IMR-90 (cell line): ENCODE data around the gene SARDH. TPM values are rescaled to one million over a fixed set of nuclear protein-coding genes. Genes with fewer than 3 reads are reported as not detected.

Source experiments
- ATAC-seq: fragments of 200-7000 bp; cut with Tn5 transposase; 2 replicates; pipeline ENCODE4 v1.9.1; 2020; ENCODE audit warnings: low read depth, mild to moderate bottlenecking, moderate library complexity
- BruUV-seq: library from RNA; stranded (reverse); fragments of 400-500 nt; replicated peaks from 2 replicates; lab custom pipeline; 2021; lab: Mats Ljungman, UMichigan
- CTCF ChIA-PET: fragments of 300-600 bp; formaldehyde crosslinking; extraction: SDS; loops from one replicate; lab custom pipeline; 2021; ENCODE audit warnings: antibody characterized with exemption; lab: Yijun Ruan, JAX
- POLR2A ChIA-PET: fragments of 300-600 bp; sonication (Branson Sonifier 250); formaldehyde crosslinking; loops from one replicate; lab custom pipeline; 2022; ENCODE audit warnings: antibody characterized with exemption; ENCODE audit not compliant: unreplicated experiment; lab: Charles Lee
- DNase-seq: peaks from one replicate; pipeline ENCODE4 v3.0.0; 2013
- H2AFZ ChIP-seq: replicated peaks from 2 replicates; pipeline ENCODE3; 2013; ENCODE audit warnings: low read length, mild to moderate bottlenecking; ENCODE audit not compliant: poor library complexity
- H2AK5ac ChIP-seq: 2 replicates; pipeline ENCODE4 v1.6.1; 2013; ENCODE audit warnings: low read depth, low read length, inconsistent platforms
- H2AK9ac ChIP-seq: replicated peaks from 2 replicates; pipeline ENCODE3; 2013; ENCODE audit warnings: mild to moderate bottlenecking, low read depth, low read length, moderate library complexity; ENCODE audit not compliant: poor library complexity
- H2BK120ac ChIP-seq: 2 replicates; pipeline ENCODE4 v1.6.1; 2013; ENCODE audit warnings: low read depth, low read length, inconsistent platforms
- H2BK15ac ChIP-seq: 3 replicates; pipeline ENCODE4 v1.6.1; 2013; ENCODE audit warnings: low read depth, low read length, inconsistent platforms
- H2BK20ac ChIP-seq: 2 replicates; pipeline ENCODE4 v1.6.1; 2013; ENCODE audit warnings: low read depth, mild to moderate bottlenecking, inconsistent platforms, low read length, moderate library complexity
- H2BK5ac ChIP-seq: 2 replicates; pipeline ENCODE4 v1.6.1; 2013; ENCODE audit warnings: mild to moderate bottlenecking, low read depth, low read length, inconsistent platforms; ENCODE audit not compliant: poor library complexity, severe bottlenecking
- H3K14ac ChIP-seq: replicated peaks from 2 replicates; pipeline ENCODE4 v1.6.1; 2013; ENCODE audit warnings: low read depth, low read length, inconsistent platforms
- H3K18ac ChIP-seq: 2 replicates; pipeline ENCODE4 v1.6.1; 2013; ENCODE audit warnings: low read depth, low read length, control low read depth
- H3K23ac ChIP-seq: 2 replicates; pipeline ENCODE4 v1.6.1; 2013; ENCODE audit warnings: low read depth, low read length, inconsistent platforms
- H3K27ac ChIP-seq: 2 replicates; pipeline ENCODE4 v1.5.1; 2013; ENCODE audit warnings: mild to moderate bottlenecking, control low read depth, low read length; ENCODE audit not compliant: insufficient read depth
- H3K27me3 ChIP-seq: 2 replicates; pipeline ENCODE4 v1.6.1; 2013; ENCODE audit warnings: low read length; ENCODE audit not compliant: control insufficient read depth, insufficient read depth
- H3K36me3 ChIP-seq: 2 replicates; pipeline ENCODE4 v1.6.1; 2013; ENCODE audit warnings: low read length, mixed read lengths; ENCODE audit not compliant: control insufficient read depth, insufficient read depth
- H3K4ac ChIP-seq: 2 replicates; pipeline ENCODE4 v1.6.1; 2013; ENCODE audit warnings: low read depth, low read length, inconsistent platforms
- H3K4me1 ChIP-seq: 2 replicates; pipeline ENCODE4 v1.6.1; 2013; ENCODE audit warnings: low read length, mixed read lengths; ENCODE audit not compliant: control insufficient read depth, insufficient read depth
- H3K4me2 ChIP-seq: 2 replicates; pipeline ENCODE4 v1.6.1; 2013; ENCODE audit warnings: low read depth, mild to moderate bottlenecking, control low read depth, low read length, moderate library complexity
- H3K4me3 ChIP-seq: 2 replicates; pipeline ENCODE4 v1.5.1; 2013; ENCODE audit warnings: low read depth, mild to moderate bottlenecking, control low read depth, low read length, moderate library complexity; ENCODE audit not compliant: insufficient read depth
- H3K56ac ChIP-seq: 2 replicates; pipeline ENCODE4 v1.6.1; 2013; ENCODE audit warnings: low read length, inconsistent platforms; ENCODE audit not compliant: insufficient read depth; ENCODE audit errors: extremely low read depth
- H3K79me1 ChIP-seq, 2 experiments: 2 replicates each; pipeline ENCODE4 v1.6.1; 2013; ENCODE audit warnings: low read length in 2 of 2, inconsistent platforms in 1 of 2, low read depth in 1 of 2
- H3K9ac ChIP-seq: 2 replicates; pipeline ENCODE4 v1.6.1; 2013; ENCODE audit warnings: low read depth, low read length, control low read depth
- H3K9me1 ChIP-seq: 2 replicates; pipeline ENCODE4 v1.6.1; 2013; ENCODE audit warnings: low read length, inconsistent platforms; ENCODE audit not compliant: insufficient read depth
- H3K9me3 ChIP-seq: 2 replicates; pipeline ENCODE4 v1.6.1; 2013; ENCODE audit warnings: low read length; ENCODE audit not compliant: control insufficient read depth, insufficient read depth
- H4K20me1 ChIP-seq: 2 replicates; pipeline ENCODE4 v1.6.1; 2013; ENCODE audit warnings: low read length, inconsistent platforms; ENCODE audit not compliant: insufficient read depth
- H4K5ac ChIP-seq: 2 replicates; pipeline ENCODE4 v1.6.1; 2013; ENCODE audit warnings: mild to moderate bottlenecking, low read depth, low read length, control low read depth
- H4K8ac ChIP-seq, 2 experiments: 2 replicates each; pipeline ENCODE4 v1.6.1; 2013; ENCODE audit warnings: low read depth in 2 of 2, low read length in 2 of 2, control low read depth in 1 of 2, inconsistent platforms in 1 of 2
- H4K91ac ChIP-seq: 2 replicates; pipeline ENCODE4 v1.6.1; 2013; ENCODE audit warnings: low read depth, low read length, inconsistent platforms; ENCODE audit not compliant: insufficient read depth
- CEBPB ChIP-seq: IDR thresholded peaks from 2 replicates; pipeline ENCODE4 v1.6.1; 2012; ENCODE audit warnings: low read depth, low read length, improper control_type of control experiment
- CHD1 ChIP-seq: IDR thresholded peaks from 2 replicates; pipeline ENCODE4 v1.6.1; 2012; ENCODE audit warnings: low read depth, low read length, improper control_type of control experiment
- POLR2A ChIP-seq: IDR thresholded peaks from 2 replicates; pipeline ENCODE4 v1.6.1; 2012; ENCODE audit warnings: mild to moderate bottlenecking, low read depth, low read length
- SMC3 ChIP-seq: fragments of 150-350 bp; IDR thresholded peaks from 2 replicates; pipeline ENCODE4 v1.6.1; 2016; ENCODE audit warnings: low read depth, mild to moderate bottlenecking, antibody characterized with exemption, low read length, moderate library complexity
- WGBS, 2 experiments: methylation state at CpG; one replicate each; pipeline versions ENCODE4 v1.1.5 to v1.1.7; 2013; ENCODE audit warnings: missing lambda C conversion rate in 2 of 2; ENCODE audit not compliant: insufficient read length in 1 of 2; ENCODE audit errors: extremely low coverage in 2 of 2; 5-methylcytosine and 5-hydroxymethylcytosine counted together
- dilution Hi-C: fragments of 300-500 bp; cut with HindIII; formaldehyde crosslinking; loops from one replicate; pipeline ENCODE4 v1.14.3; 2018; ENCODE audit warnings: low sequenced_read_pairs; ENCODE audit not compliant: unreplicated experiment
- in situ Hi-C: fragments of 300-500 bp; cut with MboI; formaldehyde crosslinking; loops from 3 replicates; pipeline ENCODE4 v1.14.3; 2019; ENCODE audit warnings: low sequenced_read_pairs, inconsistent platforms, mixed read lengths
- intact Hi-C: fragments of 100-400 bp; cut with micrococcal nuclease; formaldehyde crosslinking; loops from 2 replicates; pipeline ENCODE4 v1.10.0; 2022
- polyA plus RNA-seq, 3 experiments: library from polyadenylated mRNA; depleted of rRNA; stranded (reverse); fragments of >200 nt; gene quantifications; 2 replicates each; pipeline ENCODE4 v1.2.3, GENCODE V29; 2012; ENCODE audit warnings: low replicate concordance in 1 of 3
- total RNA-seq: library from RNA; depleted of rRNA; stranded (reverse); fragments of >200 nt; gene quantifications from 2 replicates; pipeline ENCODE4 v1.2.3, GENCODE V29; 2012

The SARDH gene
- total and polyA plus RNA-seq, 2 of the 4 experiments (the other 2 are of a cell fraction): 5.0 to 7.5 TPM

- WGBS, 2 experiments: 90% methylated on average over 2 of the region's 15 CpGs; no CpG with 5 or more reads in 1 of the 2 experiments
- Histone ChIP-seq H3K9me1 (no peaks in the 10 kb centered on the region), H2BK5ac (no peak overlapping the region), H3K36me3 (no peaks in the 10 kb centered on the region), H4K20me1 (no peaks in the 10 kb centered on the region), H3K9me3 (no peaks in the 10 kb centered on the region), H3K79me1 (no peaks in the 10 kb centered on the region), H4K8ac (no peak overlapping the region), H3K56ac (no peak overlapping the region), H2AK5ac (peak overlapping the region; percentile 16; the same call in 1 of the 2 replicates), H4K91ac (no peak overlapping the region), H4K5ac (no peak overlapping the region), H3K9ac (0 out of 2 replicates have a peak overlapping the region, but pooled peaks have one; percentile 11), H3K18ac (no peak overlapping the region), H3K4me2 (no peak overlapping the region; the same call in 1 of the 2 replicates), H3K4me1 (peaks cover 5% of the 10 kb centered on the region; the same call in 1 of the 2 replicates), H3K23ac (no peak overlapping the region), H2BK120ac (no peak overlapping the region), H3K27me3 (peaks cover 4% of the 10 kb centered on the region; the same call in 1 of the 2 replicates), H3K14ac (no peak overlapping the region), H3K4ac (no peak overlapping the region), H2BK15ac (no peak overlapping the region), H2BK20ac (no peak overlapping the region), H2AK9ac (peak overlapping the region; percentile 82), H3K4me3 (no peak overlapping the region), H3K27ac (no peak overlapping the region), H2AFZ (peak overlapping the region; percentile 91)
- DNase-seq (no peak), ATAC-seq (no peak)
- POLR2A ChIA-PET: no interaction called here
- TF ChIP-seq CEBPB (no peak), SMC3 (no peak), POLR2A (no peak), CHD1 (no peak)
- no TSS peak for BruUV-seq
- CTCF ChIA-PET: no interaction called here
- dilution Hi-C loops (no loop called here), in situ Hi-C loops (loop anchor here (10.0 kb wide), 1 partner anchor 202 kb away; the partner anchor contains the start of gene ADAMTSL2), intact Hi-C loops (no loop called here)
Measured at GRCh38 chr9:133737071-133737773, 930 bp downstream of the SARDH start.
